Measurements from ENCODE around the gene WASF2. TPM values are rescaled to one million over a fixed set of nuclear protein-coding genes. Genes with fewer than 3 reads are reported as not detected.
A peak's percentile ranks its signal among the peaks of the same experiment; 100 is the strongest.

Gene WASF2
- total and polyA plus RNA-seq, 2 of the 4 experiments (the other 2 are of a cell fraction): 7.9 to 45.4 TPM

GRCh38 chr1:27489973-27490741 is at the start of gene WASF2 (continued):
- TF ChIP-seq BHLHE40 (IDR thresholded peaks at IDR 0.05; ENCODE audit: low read depth, low read length): peak; percentile 99
- TF ChIP-seq RCOR1 (IDR thresholded peaks at IDR 0.05; ENCODE audit: insufficient replicate concordance, low read length): no peak
- TF ChIP-seq CHD1 (IDR thresholded peaks at IDR 0.05; ENCODE audit: low read depth, low read length): peak; percentile 96; the same call in 1 of the 2 replicates
- no peak for TF ChIP-seq NFE2L2 (IDR thresholded peaks at IDR 0.05; ENCODE audit: low read depth, low read length)

GRCh38 chr1:27538793-27539192 is 48.8 kb upstream of the WASF2 start:
- no peak for TF ChIP-seq MAFK (IDR thresholded peaks at IDR 0.05; ENCODE audit: low read depth, low read length)
- peak; percentile 79; the same call in 1 of the 2 replicates for TF ChIP-seq MXI1 (IDR thresholded peaks at IDR 0.05; ENCODE audit: borderline replicate concordance, low read depth, low read length)
- no peak for TF ChIP-seq CTCF (conservative IDR thresholded peaks at IDR 0.05; ENCODE audit: low read depth, low read length)
- TF ChIP-seq FOS (IDR thresholded peaks at IDR 0.05; ENCODE audit: low read depth, low read length): 0 out of 2 replicates have a peak, but pooled peaks have one; percentile 53
- no peak for TF ChIP-seq SMC3 (IDR thresholded peaks at IDR 0.05; ENCODE audit: low read depth, low read length)
- TF ChIP-seq CEBPB (IDR thresholded peaks at IDR 0.05; ENCODE audit: low read depth, low read length): no peak
- Histone ChIP-seq H4K8ac (ENCODE audit: low read depth in 2 of 2, low read length in 2 of 2) (peak overlapping the region; percentile 47 to 65; a peak in 3 of 4 replicates), H2BK5ac (ENCODE audit: low read depth, low read length, poor library complexity, severe bottlenecking) (peak overlapping the region; percentile 52), H3K79me1 (ENCODE audit: low read depth in 1 of 2, low read length in 2 of 2) (peaks cover 31 to 78% of the 10 kb centered on the region in 2 experiments), H3K4me2 (ENCODE audit: low read depth, low read length) (0 out of 2 replicates have a peak overlapping the region, but pooled peaks have one; percentile 37), H2AK5ac (ENCODE audit: low read depth, low read length) (peak overlapping the region; percentile 93), H3K23ac (ENCODE audit: low read depth, low read length) (no peak overlapping the region), H3K27me3 (ENCODE audit: control insufficient read depth, insufficient read depth, low read length) (no peaks in the 10 kb centered on the region), H3K4me3 (ENCODE audit: insufficient read depth, low read depth, low read length) (no peak overlapping the region), H2AK9ac (replicated peaks; ENCODE audit: low read depth, low read length, poor library complexity) (peak overlapping the region; percentile 10), H3K9ac (ENCODE audit: low read depth, low read length) (no peak overlapping the region), H4K91ac (ENCODE audit: insufficient read depth, low read depth, low read length) (peak overlapping the region; percentile 69), H2BK120ac (ENCODE audit: low read depth, low read length) (peak overlapping the region; percentile 84), H3K9me3 (ENCODE audit: control insufficient read depth, insufficient read depth, low read length) (no peaks in the 10 kb centered on the region), H3K14ac (replicated peaks; ENCODE audit: low read depth, low read length) (peak overlapping the region; percentile 46; the same call in 1 of the 2 replicates), H3K9me1 (ENCODE audit: insufficient read depth, low read length) (peaks cover 40% of the 10 kb centered on the region), H3K18ac (ENCODE audit: low read depth, low read length) (peak overlapping the region; percentile 17; the same call in 1 of the 2 replicates), H3K27ac (ENCODE audit: insufficient read depth, low read length) (peak overlapping the region; percentile 37), H2BK15ac (ENCODE audit: low read depth, low read length) (0 out of 3 replicates have a peak overlapping the region, but pooled peaks have one; percentile 68), H4K5ac (ENCODE audit: low read depth, low read length) (no peak overlapping the region), H3K4ac (ENCODE audit: low read depth, low read length) (peak overlapping the region; percentile 89), H2AFZ (replicated peaks; ENCODE audit: low read length, poor library complexity) (peak overlapping the region; percentile 4), H2BK20ac (ENCODE audit: low read depth, low read length) (peak overlapping the region; percentile 79), H4K20me1 (ENCODE audit: insufficient read depth, low read length) (peaks cover 12% of the 10 kb centered on the region), H3K4me1 (ENCODE audit: control insufficient read depth, insufficient read depth, low read length) (peaks cover 47% of the 10 kb centered on the region), H3K36me3 (ENCODE audit: control insufficient read depth, insufficient read depth, low read length) (peaks cover 10% of the 10 kb centered on the region), H3K56ac (ENCODE audit: extremely low read depth, insufficient read depth, low read length) (no peak overlapping the region)
- no CpG with 5 or more reads among the region's 3 CpGs for WGBS, 2 experiments (ENCODE audit: extremely low coverage in 2 of 2, insufficient read length in 1 of 2)
- in situ Hi-C loops (cut with MboI; ENCODE audit: low sequenced_read_pairs) (no loop called here), dilution Hi-C loops (cut with HindIII; ENCODE audit: low sequenced_read_pairs, unreplicated experiment) (no loop called here), intact Hi-C loops (cut with micrococcal nuclease) (no loop called here)
- DNase-seq: peak; percentile 78
- peak; percentile 44 for ATAC-seq (ENCODE audit: low read depth)
- no TSS peak for BruUV-seq (replicated peaks)
- POLR2A ChIA-PET (ENCODE audit: unreplicated experiment): interaction anchor here (0.5 to 0.7 kb wide), 2 partner anchors 72 to 120 kb away, joined by 3 to 6 read pairs; no protein-coding TSS in a partner anchor
- CTCF ChIA-PET: no interaction called here
